GM12878 (cell line): ENCODE results near the gene SUPT3H. TPM values are rescaled to one million over a fixed set of nuclear protein-coding genes. Genes with fewer than 3 reads are reported as not detected.

ENCODE experiments used
- ATAC-seq: fragments of 200-7000 bp; cut with Tn5 transposase; 3 replicates; pipeline ENCODE4 v1.9.1; 2020; ENCODE audit warnings: mild to moderate bottlenecking, moderate library complexity
- BruUV-seq: library from RNA; stranded (reverse); fragments of 400-500 nt; replicated peaks from 2 replicates; lab custom pipeline; 2021; lab: Mats Ljungman, UMichigan
- CTCF ChIA-PET: fragments of 300-600 bp; sonication (Branson Sonifier 250); formaldehyde crosslinking; extraction: SDS; loops from one replicate; lab custom pipeline; 2021; ENCODE audit warnings: inconsistent platforms; lab: Yijun Ruan, JAX
- POLR2A ChIA-PET: fragments of 350-600 bp; formaldehyde crosslinking; extraction: SDS; loops from one replicate; lab custom pipeline; 2021; ENCODE audit warnings: inconsistent platforms; lab: Charles Lee
- RAD21 ChIA-PET: fragments of 300-600 bp; sonication (Branson Sonifier 250); formaldehyde crosslinking; loops from one replicate; lab custom pipeline; 2023; ENCODE audit warnings: antibody characterized with exemption; ENCODE audit not compliant: unreplicated experiment; lab: Charles Lee
- SMC1A ChIA-PET: fragments of 300-600 bp; sonication (Branson Sonifier 250); formaldehyde crosslinking; loops from one replicate; lab custom pipeline; 2023; ENCODE audit not compliant: unreplicated experiment, uncharacterized antibody; lab: Charles Lee
- DNase-seq: peaks from one replicate; pipeline ENCODE4 v3.0.0-alpha.2; 2011; ENCODE audit warnings: low read depth, low spot score
- FAIRE-seq: peaks from 3 replicates; lab custom pipeline; 2011; peaks lifted over from hg19 to GRCh38; lab: Jason Lieb, UNC
- H2AFZ ChIP-seq: 2 replicates; pipeline ENCODE4 v1.6.0; 2011; ENCODE audit warnings: low read depth, low read length, control low read depth; ENCODE audit not compliant: control insufficient read depth
- H3K27ac ChIP-seq: 2 replicates; pipeline ENCODE4 v1.5.1; 2011; ENCODE audit warnings: control low read depth; ENCODE audit not compliant: control insufficient read depth, insufficient read depth
- H3K27me3 ChIP-seq, 2 experiments: replicated peaks in 1 of 2; 2 replicates each; pipeline versions ENCODE4 v1.6.0 to v1.6.1; 2011; ENCODE audit warnings: low read length in 1 of 2; ENCODE audit not compliant: control insufficient read depth in 2 of 2, insufficient read depth in 2 of 2
- H3K36me3 ChIP-seq, 2 experiments: 2 replicates each; pipeline ENCODE4 v1.5.1; 2011; ENCODE audit warnings: low read length in 1 of 2; ENCODE audit not compliant: control insufficient read depth in 2 of 2, insufficient read depth in 2 of 2
- H3K4me1 ChIP-seq: 2 replicates; pipeline ENCODE4 v1.6.1; 2011; ENCODE audit warnings: mild to moderate bottlenecking, low read length, moderate library complexity, mixed read lengths; ENCODE audit not compliant: control insufficient read depth, insufficient read depth
- H3K4me2 ChIP-seq: 2 replicates; pipeline ENCODE4 v1.6.0; 2011; ENCODE audit warnings: control low read depth; ENCODE audit not compliant: control insufficient read depth, insufficient read depth
- H3K4me3 ChIP-seq: fragments of 200-600 bp; sonication (generic); 2 replicates; pipeline ENCODE4 v1.5.1; 2016
- H3K79me2 ChIP-seq: 2 replicates; pipeline ENCODE4 v1.6.0; 2011; ENCODE audit warnings: low read length; ENCODE audit not compliant: control insufficient read depth, insufficient read depth
- H3K9ac ChIP-seq: 2 replicates; pipeline ENCODE4 v1.8.0; 2011; ENCODE audit warnings: low read length, control low read depth, mixed read lengths; ENCODE audit not compliant: control insufficient read depth, insufficient read depth
- H3K9me3 ChIP-seq: replicated peaks from 3 replicates; pipeline ENCODE4 v1.5.1; 2011; ENCODE audit warnings: mild to moderate bottlenecking, low read length; ENCODE audit not compliant: control insufficient read depth, insufficient read depth
- H4K20me1 ChIP-seq: 2 replicates; pipeline ENCODE4 v1.6.0; 2011; ENCODE audit not compliant: control insufficient read depth, insufficient read depth
- ATF7 ChIP-seq: fragments of 450-650 bp; IDR thresholded peaks from 2 replicates; pipeline ENCODE4 v1.6.1; 2016; ENCODE audit warnings: low read depth, mild to moderate bottlenecking
- BACH1 ChIP-seq: fragments of 450-650 bp; IDR thresholded peaks from 2 replicates; pipeline ENCODE4 v1.6.1; 2017; ENCODE audit warnings: mild to moderate bottlenecking, borderline replicate concordance
- FOXK2 ChIP-seq: fragments of 450-650 bp; IDR thresholded peaks from 2 replicates; pipeline ENCODE4 v1.6.1; 2017; ENCODE audit warnings: mild to moderate bottlenecking, moderate library complexity
- HDAC2 ChIP-seq: fragments of 200-600 bp; sonication (generic); IDR thresholded peaks from 2 replicates; pipeline ENCODE4 v1.6.1; 2017
- IKZF1 ChIP-seq: fragments of 450-650 bp; conservative IDR thresholded peaks from 2 replicates; pipeline ENCODE4 v1.6.1; 2017; ENCODE audit warnings: antibody characterized with exemption, mild to moderate bottlenecking
- JUND ChIP-seq: IDR thresholded peaks from 2 replicates; pipeline ENCODE4 v1.6.1; 2012; ENCODE audit warnings: low read depth, mild to moderate bottlenecking, low read length, improper control_type of control experiment, moderate library complexity
- KDM1A ChIP-seq: fragments of 200-600 bp; sonication (generic); IDR thresholded peaks from 2 replicates; pipeline ENCODE4 v1.6.1; 2016; ENCODE audit warnings: borderline replicate concordance
- NFIC ChIP-seq: IDR thresholded peaks from 2 replicates; pipeline ENCODE4 v1.6.1; 2012; ENCODE audit warnings: low read depth, mild to moderate bottlenecking, inconsistent platforms, low read length, moderate library complexity
- NR2C2 ChIP-seq: IDR thresholded peaks from 2 replicates; pipeline ENCODE4 v1.6.1; 2011; ENCODE audit warnings: borderline replicate concordance, low read depth; ENCODE audit not compliant: control insufficient read depth, insufficient read length
- POLR2A ChIP-seq: IDR thresholded peaks from 2 replicates; pipeline ENCODE4 v1.6.1; 2011; ENCODE audit warnings: low read depth, mild to moderate bottlenecking, low read length
- SMC3 ChIP-seq: IDR thresholded peaks from 2 replicates; pipeline ENCODE4 v1.6.1; 2011; ENCODE audit warnings: low read length, improper control_type of control experiment, borderline replicate concordance
- ZBED1 ChIP-seq: IDR thresholded peaks from 2 replicates; pipeline ENCODE4 v1.6.1; 2016; ENCODE audit warnings: borderline replicate concordance
- WGBS: methylation state at CpG from one replicate; pipeline ENCODE4 v1.1.6; 2016; ENCODE audit warnings: low lambda C conversion rate; ENCODE audit not compliant: insufficient replicate concordance, insufficient coverage; ENCODE audit errors: missing lambda C conversion rate; 5-methylcytosine and 5-hydroxymethylcytosine counted together
- in situ Hi-C: fragments of 300-500 bp; cut with MboI; formaldehyde crosslinking; loops from 9 replicates; pipeline ENCODE4 v1.14.3; 2018; ENCODE audit warnings: mixed read lengths
- intact Hi-C: fragments of 100-400 bp; cut with micrococcal nuclease; formaldehyde crosslinking; loops from one replicate; pipeline ENCODE4 v1.14.2; 2022; ENCODE audit not compliant: unreplicated experiment
- polyA plus RNA-seq, 11 experiments: library from polyadenylated mRNA; depleted of rRNA in 4 of 11; unstranded in 6 of 11; stranded (reverse) in 5 of 11; fragments of >200 nt; fragmentation: Nextera tagmentation in 4 of 11; fragmentation: Illumina TruSeq in 1 of 11; extraction: Ambion mirVana in 4 of 11; extraction: Trizol in 1 of 11; gene quantifications; 1 replicate in 1 of 11; 2 replicates in 10 of 11; pipeline versions ENCODE4 v1.2.1 to v1.2.3, GENCODE V29; 2011 to 2016; ENCODE audit warnings: inconsistent platforms in 2 of 11, missing spikeins in 2 of 11, low read depth in 1 of 11
- total RNA-seq, 4 experiments: library from RNA; depleted of rRNA in 3 of 4; stranded (reverse); fragments of >200 nt in 3 of 4; fragmentation: Illumina TruSeq in 1 of 4; extraction: Trizol in 1 of 4; gene quantifications; 2 replicates each; pipeline versions ENCODE4 v1.2.1 to v1.2.3, GENCODE V29; 2013 to 2021
- TF ChIP-seq, protein P1 (sequence below): fragments of 450-650 bp; IDR thresholded peaks from 2 replicates; pipeline ENCODE4 v1.6.1; 2017; ENCODE audit warnings: low read depth, mild to moderate bottlenecking, moderate library complexity
- TF ChIP-seq, protein P2 (sequence below): fragments of 450-650 bp; formaldehyde crosslinking; IDR thresholded peaks from 2 replicates; pipeline ENCODE4 v1.5.0; 2022; ENCODE audit warnings: mild to moderate bottlenecking, missing genetic modification characterization
- TF ChIP-seq, protein P3 (sequence below): IDR thresholded peaks from 2 replicates; pipeline ENCODE4 v1.6.1; 2012; ENCODE audit warnings: low read depth, low read length, improper control_type of control experiment

SUPT3H gene
- total and polyA plus RNA-seq, 10 of the 15 experiments (the other 5 are each of a cell fraction or from before 2014, with no cell fraction given), result 0.51 to 3.7 (median 2.0) TPM

GRCh38 chr6:44995486-44996132 lies 382.1 kb downstream of the SUPT3H start (continued):
- TF ChIP-seq JUND (no peak), ATF7 (no peak), KDM1A (no peak), NR2C2 (no peak), FOXK2 (no peak), NFIC (no peak), ZBED1 (no peak)

GRCh38 chr6:44989391-44989790 lies 388.3 kb downstream of the SUPT3H start:
- no peak overlapping the region for H3K4me3 ChIP-seq
- no peaks in the 10 kb centered on the region for H4K20me1 ChIP-seq
- no peaks in the 10 kb centered on the region for H3K4me1 ChIP-seq
- BruUV-seq, result no TSS peak
- no peaks in the 10 kb centered on the region for H3K9me3 ChIP-seq
- no peaks in the 10 kb centered on the region for H3K36me3 ChIP-seq
- POLR2A ChIA-PET, result no interaction called here
- no peaks in the 10 kb centered on the region for H3K79me2 ChIP-seq
- FAIRE-seq, result no peak
- RAD21 ChIA-PET, result no interaction called here
- ATAC-seq, result no peak
- no peak overlapping the region for H3K27ac ChIP-seq
- H3K4me2 ChIP-seq, result no peak overlapping the region
- no peak for DNase-seq
- no peak overlapping the region for H2AFZ ChIP-seq
- in situ Hi-C loops (no loop called here), intact Hi-C loops (no loop called here)
- CTCF ChIA-PET, result interaction anchor here (0.8 to 1.0 kb wide), 2 partner anchors 8 to 514 kb away, joined by 3 read pairs; no protein-coding TSS in a partner anchor
- H3K27me3 ChIP-seq, result no peaks in the 10 kb centered on the region
- no peak overlapping the region for H3K9ac ChIP-seq
- 50% methylated on average over 3 of the region's 3 CpGs for WGBS
- SMC1A ChIA-PET, result interaction anchor here (0.7 kb wide), 1 partner anchor 333 kb away, joined by 3 read pairs; no protein-coding TSS in a partner anchor
- TF ChIP-seq POLR2A (no peak), SMC3 (no peak), BACH1 (no peak), HDAC2 (no peak), IKZF1 (no peak)
- TF ChIP-seq, protein P1, sequence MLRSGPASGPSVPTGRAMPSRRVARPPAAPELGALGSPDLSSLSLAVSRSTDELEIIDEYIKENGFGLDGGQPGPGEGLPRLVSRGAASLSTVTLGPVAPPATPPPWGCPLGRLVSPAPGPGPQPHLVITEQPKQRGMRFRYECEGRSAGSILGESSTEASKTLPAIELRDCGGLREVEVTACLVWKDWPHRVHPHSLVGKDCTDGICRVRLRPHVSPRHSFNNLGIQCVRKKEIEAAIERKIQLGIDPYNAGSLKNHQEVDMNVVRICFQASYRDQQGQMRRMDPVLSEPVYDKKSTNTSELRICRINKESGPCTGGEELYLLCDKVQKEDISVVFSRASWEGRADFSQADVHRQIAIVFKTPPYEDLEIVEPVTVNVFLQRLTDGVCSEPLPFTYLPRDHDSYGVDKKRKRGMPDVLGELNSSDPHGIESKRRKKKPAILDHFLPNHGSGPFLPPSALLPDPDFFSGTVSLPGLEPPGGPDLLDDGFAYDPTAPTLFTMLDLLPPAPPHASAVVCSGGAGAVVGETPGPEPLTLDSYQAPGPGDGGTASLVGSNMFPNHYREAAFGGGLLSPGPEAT, result no peak
- TF ChIP-seq, protein P2, sequence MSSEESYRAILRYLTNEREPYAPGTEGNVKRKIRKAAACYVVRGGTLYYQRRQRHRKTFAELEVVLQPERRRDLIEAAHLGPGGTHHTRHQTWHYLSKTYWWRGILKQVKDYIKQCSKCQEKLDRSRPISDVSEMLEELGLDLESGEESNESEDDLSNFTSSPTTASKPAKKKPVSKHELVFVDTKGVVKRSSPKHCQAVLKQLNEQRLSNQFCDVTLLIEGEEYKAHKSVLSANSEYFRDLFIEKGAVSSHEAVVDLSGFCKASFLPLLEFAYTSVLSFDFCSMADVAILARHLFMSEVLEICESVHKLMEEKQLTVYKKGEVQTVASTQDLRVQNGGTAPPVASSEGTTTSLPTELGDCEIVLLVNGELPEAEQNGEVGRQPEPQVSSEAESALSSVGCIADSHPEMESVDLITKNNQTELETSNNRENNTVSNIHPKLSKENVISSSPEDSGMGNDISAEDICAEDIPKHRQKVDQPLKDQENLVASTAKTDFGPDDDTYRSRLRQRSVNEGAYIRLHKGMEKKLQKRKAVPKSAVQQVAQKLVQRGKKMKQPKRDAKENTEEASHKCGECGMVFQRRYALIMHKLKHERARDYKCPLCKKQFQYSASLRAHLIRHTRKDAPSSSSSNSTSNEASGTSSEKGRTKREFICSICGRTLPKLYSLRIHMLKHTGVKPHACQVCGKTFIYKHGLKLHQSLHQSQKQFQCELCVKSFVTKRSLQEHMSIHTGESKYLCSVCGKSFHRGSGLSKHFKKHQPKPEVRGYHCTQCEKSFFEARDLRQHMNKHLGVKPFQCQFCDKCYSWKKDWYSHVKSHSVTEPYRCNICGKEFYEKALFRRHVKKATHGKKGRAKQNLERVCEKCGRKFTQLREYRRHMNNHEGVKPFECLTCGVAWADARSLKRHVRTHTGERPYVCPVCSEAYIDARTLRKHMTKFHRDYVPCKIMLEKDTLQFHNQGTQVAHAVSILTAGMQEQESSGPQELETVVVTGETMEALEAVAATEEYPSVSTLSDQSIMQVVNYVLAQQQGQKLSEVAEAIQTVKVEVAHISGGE, result no peak
- TF ChIP-seq, protein P3, sequence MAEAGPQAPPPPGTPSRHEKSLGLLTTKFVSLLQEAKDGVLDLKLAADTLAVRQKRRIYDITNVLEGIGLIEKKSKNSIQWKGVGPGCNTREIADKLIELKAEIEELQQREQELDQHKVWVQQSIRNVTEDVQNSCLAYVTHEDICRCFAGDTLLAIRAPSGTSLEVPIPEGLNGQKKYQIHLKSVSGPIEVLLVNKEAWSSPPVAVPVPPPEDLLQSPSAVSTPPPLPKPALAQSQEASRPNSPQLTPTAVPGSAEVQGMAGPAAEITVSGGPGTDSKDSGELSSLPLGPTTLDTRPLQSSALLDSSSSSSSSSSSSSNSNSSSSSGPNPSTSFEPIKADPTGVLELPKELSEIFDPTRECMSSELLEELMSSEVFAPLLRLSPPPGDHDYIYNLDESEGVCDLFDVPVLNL, result no peak
